K562 (cell line): ENCODE results near the gene CDS2. TPM values are rescaled to one million over a fixed set of nuclear protein-coding genes. Genes with fewer than 3 reads are reported as not detected.

Experiments
- ATAC-seq: fragments of 200-7000 bp; cut with Tn5 transposase; 3 replicates; pipeline ENCODE4 v1.9.1; 2020; ENCODE audit warnings: moderate library complexity
- BruUV-seq: library from RNA; stranded (reverse); fragments of 400-500 nt; replicated peaks from 2 replicates; lab custom pipeline; 2021; lab: Mats Ljungman, UMichigan
- CTCF ChIA-PET: fragments of 300-600 bp; formaldehyde crosslinking; extraction: SDS; loops from one replicate; lab custom pipeline; 2021; ENCODE audit warnings: low intra/inter-chr PET ratio; lab: Yijun Ruan, JAX
- POLR2A ChIA-PET: fragments of 300-600, 350-650 bp; sonication (Branson Sonifier 250); formaldehyde crosslinking; extraction: SDS; loops from one replicate; lab custom pipeline; 2021; ENCODE audit warnings: antibody characterized with exemption, inconsistent platforms; lab: Yijun Ruan, JAX
- DNase-seq, 4 experiments: peaks; one replicate each; pipeline versions ENCODE4 v3.0.0 to v3.0.0-alpha.2; 2011 to 2018; ENCODE audit warnings: low spot score in 3 of 4, mixed read lengths in 3 of 4; ENCODE audit errors: extremely low read depth in 1 of 4
- FAIRE-seq: peaks from 2 replicates; lab custom pipeline; 2011; peaks lifted over from hg19 to GRCh38; lab: Jason Lieb, UNC
- H2AFZ ChIP-seq: 2 replicates; pipeline ENCODE4 v1.6.0; 2011; ENCODE audit warnings: low read depth, low read length, control low read depth, inconsistent platforms
- H3K27ac ChIP-seq: fragments of 200-600 bp; 3 replicates; pipeline ENCODE4 v1.8.0; 2011; ENCODE audit warnings: low read depth, mild to moderate bottlenecking, control low read depth, inconsistent platforms, low read length, moderate library complexity, mixed read lengths; ENCODE audit errors: extremely low read depth
- H3K27me3 ChIP-seq, 2 experiments: fragments of 300-600 bp in 1 of 2; 2 replicates in 1 of 2; 3 replicates in 1 of 2; pipeline versions ENCODE4 v1.6.0 to v1.8.0; 2011; ENCODE audit warnings: inconsistent platforms in 2 of 2, low read length in 2 of 2, mild to moderate bottlenecking in 1 of 2, mixed read lengths in 1 of 2, moderate library complexity in 1 of 2; ENCODE audit not compliant: control insufficient read depth in 2 of 2, insufficient read depth in 2 of 2
- H3K36me3 ChIP-seq: fragments of 300-600 bp; 3 replicates; pipeline ENCODE4 v1.8.0; 2011; ENCODE audit warnings: mild to moderate bottlenecking, low read length, inconsistent platforms; ENCODE audit not compliant: control insufficient read depth, insufficient read depth
- H3K4me1 ChIP-seq, 2 experiments: fragments of 200-600 bp in 1 of 2; replicated peaks in 1 of 2; 2 replicates in 1 of 2; 3 replicates in 1 of 2; pipeline versions ENCODE4 v1.5.1 to v1.8.0; 2011; ENCODE audit warnings: inconsistent platforms in 2 of 2, low read length in 2 of 2, mild to moderate bottlenecking in 1 of 2, mixed read lengths in 1 of 2, moderate library complexity in 1 of 2; ENCODE audit not compliant: control insufficient read depth in 2 of 2, insufficient read depth in 2 of 2
- H3K4me2 ChIP-seq: 2 replicates; pipeline ENCODE4 v1.6.1; 2011; ENCODE audit warnings: low read length, control low read depth, inconsistent platforms, mixed read lengths; ENCODE audit not compliant: insufficient read depth
- H3K4me3 ChIP-seq: fragments of 200-600 bp; sonication (generic), shearing (Covaris generic); 2 replicates; pipeline ENCODE4 v1.5.1; 2016; ENCODE audit warnings: control low read depth, inconsistent platforms
- H3K79me2 ChIP-seq: fragments of 200-600 bp; 3 replicates; pipeline ENCODE4 v1.8.0; 2011; ENCODE audit warnings: low read length, inconsistent platforms; ENCODE audit not compliant: control insufficient read depth, insufficient read depth
- H3K9ac ChIP-seq, 2 experiments: 2 replicates each; pipeline versions ENCODE4 v1.6.0 to v1.6.1; 2011; ENCODE audit warnings: low read depth in 2 of 2, low read length in 2 of 2, control low read depth in 1 of 2, inconsistent platforms in 1 of 2, mild to moderate bottlenecking in 1 of 2, mixed read lengths in 1 of 2; ENCODE audit not compliant: insufficient read depth in 1 of 2
- H3K9me1 ChIP-seq: one replicate; pipeline ENCODE4 v1.6.0; 2011; ENCODE audit warnings: inconsistent platforms, mild to moderate bottlenecking, low read length, moderate library complexity; ENCODE audit not compliant: control insufficient read depth, insufficient read depth
- H3K9me3 ChIP-seq: replicated peaks from 2 replicates; pipeline ENCODE4 v1.5.1; 2011; ENCODE audit warnings: low read depth, low read length, inconsistent platforms; ENCODE audit not compliant: control insufficient read depth, insufficient read depth
- H4K20me1 ChIP-seq: replicated peaks from 2 replicates; pipeline ENCODE4 v1.6.1; 2011; ENCODE audit warnings: low read length, inconsistent platforms, mixed read lengths; ENCODE audit not compliant: control insufficient read depth, insufficient read depth
- CTCFL ChIP-seq: IDR thresholded peaks from 2 replicates; pipeline ENCODE4 v1.6.1; 2011; ENCODE audit warnings: borderline replicate concordance, low read depth, mild to moderate bottlenecking, moderate library complexity, low read length; ENCODE audit not compliant: insufficient read depth, poor library complexity, severe bottlenecking
- MTA2 ChIP-seq: fragments of 450-650 bp; IDR thresholded peaks from 2 replicates; pipeline ENCODE4 v1.6.1; 2016; ENCODE audit warnings: low read depth
- RBM14 ChIP-seq: fragments of 200-400 bp; formaldehyde crosslinking; IDR thresholded peaks from 2 replicates; pipeline ENCODE4 v1.6.1; 2018; ENCODE audit warnings: low read depth, mild to moderate bottlenecking, low read length, moderate library complexity, borderline replicate concordance; ENCODE audit not compliant: insufficient read depth
- RFX1 ChIP-seq: fragments of 450-650 bp; IDR thresholded peaks from 2 replicates; pipeline ENCODE4 v1.6.1; 2016; ENCODE audit warnings: mild to moderate bottlenecking, moderate library complexity
- SRSF1 ChIP-seq: fragments of 200-400 bp; formaldehyde crosslinking; IDR thresholded peaks from 2 replicates; pipeline ENCODE4 v1.6.1; 2017; ENCODE audit warnings: mild to moderate bottlenecking, low read depth, low read length, moderate library complexity
- TCF7 ChIP-seq: sonication (generic); IDR thresholded peaks from 2 replicates; pipeline ENCODE4 v1.6.1; 2016; ENCODE audit warnings: antibody characterized with exemption, borderline replicate concordance
- ZFP30 ChIP-seq: fragments of 250-450 bp; sonication (Bioruptor Pico); IDR thresholded peaks from 2 replicates; pipeline ENCODE4 v1.8.0; 2022; ENCODE audit warnings: moderate library complexity, mild to moderate bottlenecking, inconsistent platforms, borderline replicate concordance
- ZKSCAN3 ChIP-seq: fragments of 250-450 bp; sonication (Bioruptor Pico); IDR thresholded peaks from 2 replicates; pipeline ENCODE4 v1.4.0; 2020
- WGBS: fragments of 100-300 bp; shearing (Covaris generic); methylation state at CpG from one replicate; pipeline ENCODE4 v1.1.6; 2016; ENCODE audit warnings: low coverage, mixed read lengths; ENCODE audit not compliant: insufficient coverage; ENCODE audit errors: missing lambda C conversion rate; 5-methylcytosine and 5-hydroxymethylcytosine counted together
- in situ Hi-C: fragments of 300-500 bp; cut with MboI; formaldehyde crosslinking; loops from 4 replicates; pipeline ENCODE4 v1.15.0; 2018; ENCODE audit warnings: inconsistent platforms, mixed read lengths
- intact Hi-C: fragments of 100-400 bp; cut with micrococcal nuclease; formaldehyde crosslinking; loops from 2 replicates; pipeline ENCODE4 v1.14.2; 2022
- polyA plus RNA-seq, 8 experiments: library from polyadenylated mRNA; depleted of rRNA in 4 of 8; stranded (reverse) in 5 of 8; unstranded in 3 of 8; fragments of >200 nt; fragmentation: Nextera tagmentation in 2 of 8; fragmentation: Illumina TruSeq in 1 of 8; extraction: Ambion mirVana in 2 of 8; extraction: Trizol in 1 of 8; gene quantifications; 2 replicates each; pipeline versions ENCODE4 v1.2.1 to v1.2.3, GENCODE V29; 2011 to 2014; ENCODE audit warnings: inconsistent platforms in 1 of 8, missing spikeins in 1 of 8
- total RNA-seq, 7 experiments: library from RNA; depleted of rRNA in 6 of 7; stranded (reverse); fragments of >200 nt in 6 of 7; fragmentation: Illumina TruSeq in 2 of 7; extraction: Trizol in 2 of 7; gene quantifications; 2 replicates each; pipeline versions ENCODE4 v1.2.1 to v1.2.3, GENCODE V29; 2011 to 2021; ENCODE audit warnings: low replicate concordance in 1 of 7
- TF ChIP-seq, protein P1 (sequence below): fragments of 450-650 bp; IDR thresholded peaks from 2 replicates; pipeline ENCODE4 v1.6.1; 2018; ENCODE audit not compliant: partially characterized antibody

CDS2 gene
- total and polyA plus RNA-seq, 9 of the 15 experiments (the other 6 are each of a cell fraction or from before 2014, with no cell fraction given), result 6.4 to 46.4 (median 12.2) TPM

DNA sequence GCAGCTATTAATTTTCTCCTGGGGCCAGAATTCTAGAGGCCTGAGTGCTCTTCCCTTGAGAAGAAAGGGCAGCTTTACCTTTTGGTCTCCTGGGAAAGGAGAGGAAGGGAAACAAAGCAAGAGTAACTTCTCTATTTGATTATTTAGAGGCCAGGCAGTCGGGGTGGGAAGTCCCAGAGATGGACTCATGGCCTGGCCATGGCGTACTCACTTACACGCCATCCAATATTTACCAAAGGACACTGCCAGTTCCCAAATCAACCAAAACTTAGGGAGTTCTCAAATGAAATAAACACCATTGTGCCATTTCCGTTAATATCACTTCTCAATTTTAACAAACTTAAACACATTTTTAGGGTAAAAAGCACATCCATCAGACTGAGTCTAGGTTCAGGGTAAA, 76.6 kb downstream of the CDS2 start:
- 0 out of 2 replicates have a peak, but pooled peaks cover 3% of the 10 kb centered on the region for H4K20me1 ChIP-seq
- ATAC-seq, result no peak
- no peak overlapping the region for H3K4me2 ChIP-seq
- H3K36me3 ChIP-seq, result no peaks in the 10 kb centered on the region
- no peaks in the 10 kb centered on the region for H3K9me3 ChIP-seq
- no peak overlapping the region for H3K27ac ChIP-seq
- no peak overlapping the region for H2AFZ ChIP-seq
- no peaks in the 10 kb centered on the region; a peak in 1 of 5 replicates for H3K4me1 ChIP-seq
- H3K9ac ChIP-seq, result no peak overlapping the region
- H3K27me3 ChIP-seq, result no peaks in the 10 kb centered on the region
- CTCF ChIA-PET, result no interaction called here
- BruUV-seq, result no TSS peak
- no peaks in the 10 kb centered on the region for H3K79me2 ChIP-seq
- no peak overlapping the region for H3K4me3 ChIP-seq
- no peak for TF ChIP-seq CTCFL
- TF ChIP-seq SRSF1, result no peak
- TF ChIP-seq MTA2, result no peak
- TF ChIP-seq TCF7, result no peak
- no peak for TF ChIP-seq ZFP30 (CRISPR knock-in tag)
- TF ChIP-seq, protein P1, sequence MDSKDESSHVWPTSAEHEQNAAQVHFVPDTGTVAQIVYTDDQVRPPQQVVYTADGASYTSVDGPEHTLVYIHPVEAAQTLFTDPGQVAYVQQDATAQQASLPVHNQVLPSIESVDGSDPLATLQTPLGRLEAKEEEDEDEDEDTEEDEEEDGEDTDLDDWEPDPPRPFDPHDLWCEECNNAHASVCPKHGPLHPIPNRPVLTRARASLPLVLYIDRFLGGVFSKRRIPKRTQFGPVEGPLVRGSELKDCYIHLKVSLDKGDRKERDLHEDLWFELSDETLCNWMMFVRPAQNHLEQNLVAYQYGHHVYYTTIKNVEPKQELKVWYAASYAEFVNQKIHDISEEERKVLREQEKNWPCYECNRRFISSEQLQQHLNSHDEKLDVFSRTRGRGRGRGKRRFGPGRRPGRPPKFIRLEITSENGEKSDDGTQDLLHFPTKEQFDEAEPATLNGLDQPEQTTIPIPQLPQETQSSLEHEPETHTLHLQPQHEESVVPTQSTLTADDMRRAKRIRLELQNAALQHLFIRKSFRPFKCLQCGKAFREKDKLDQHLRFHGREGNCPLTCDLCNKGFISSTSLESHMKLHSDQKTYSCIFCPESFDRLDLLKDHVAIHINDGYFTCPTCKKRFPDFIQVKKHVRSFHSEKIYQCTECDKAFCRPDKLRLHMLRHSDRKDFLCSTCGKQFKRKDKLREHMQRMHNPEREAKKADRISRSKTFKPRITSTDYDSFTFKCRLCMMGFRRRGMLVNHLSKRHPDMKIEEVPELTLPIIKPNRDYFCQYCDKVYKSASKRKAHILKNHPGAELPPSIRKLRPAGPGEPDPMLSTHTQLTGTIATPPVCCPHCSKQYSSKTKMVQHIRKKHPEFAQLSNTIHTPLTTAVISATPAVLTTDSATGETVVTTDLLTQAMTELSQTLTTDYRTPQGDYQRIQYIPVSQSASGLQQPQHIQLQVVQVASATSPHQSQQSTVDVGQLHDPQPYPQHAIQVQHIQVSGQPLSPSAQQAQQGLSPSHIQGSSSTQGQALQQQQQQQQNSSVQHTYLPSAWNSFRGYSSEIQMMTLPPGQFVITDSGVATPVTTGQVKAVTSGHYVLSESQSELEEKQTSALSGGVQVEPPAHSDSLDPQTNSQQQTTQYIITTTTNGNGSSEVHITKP, result no peak
- TF ChIP-seq ZKSCAN3 (CRISPR knock-in tag), result no peak
- no peak for TF ChIP-seq RFX1
- TF ChIP-seq RBM14, result no peak
- POLR2A ChIA-PET, result interaction anchor here (1.2 kb wide), 1 partner anchor 11 kb away, joined by 4 read pairs; no protein-coding TSS in a partner anchor
- no peak for DNase-seq
- H3K9me1 ChIP-seq, result no peaks in the 10 kb centered on the region
- in situ Hi-C loops (no loop called here), intact Hi-C loops (no loop called here)
- FAIRE-seq, result no peak
- 71% methylated on average over 3 of the region's 4 CpGs for WGBS
